PFSK-1 (cell line): ENCODE measurements around the gene FAHD1.

Experiments used
- FOXP2 ChIP-seq: optimal IDR thresholded peaks from 2 replicates; pipeline ENCODE3; 2011; ENCODE audit warnings: borderline replicate concordance, control low read depth, inconsistent platforms; ENCODE audit not compliant: insufficient read depth; ENCODE audit errors: extremely low read length, extremely low read depth
- POLR2AphosphoS5 ChIP-seq: IDR thresholded peaks from 2 replicates; pipeline ENCODE4 v1.6.1; 2012; ENCODE audit warnings: low read depth, mild to moderate bottlenecking, control low read depth, low read length, moderate library complexity
- REST ChIP-seq, 2 experiments: IDR thresholded peaks; 2 replicates each; pipeline versions ENCODE4 v1.6.1 to v1.8.0; 2011 to 2012; ENCODE audit warnings: low read depth in 2 of 2, low read length in 2 of 2, control low read depth in 1 of 2, inconsistent platforms in 1 of 2, mild to moderate bottlenecking in 1 of 2, moderate library complexity in 1 of 2; ENCODE audit not compliant: insufficient read depth in 1 of 2
- SIN3A ChIP-seq: IDR thresholded peaks from 2 replicates; pipeline ENCODE4 v1.6.1; 2012; ENCODE audit warnings: mild to moderate bottlenecking, low read length, moderate library complexity, borderline replicate concordance; ENCODE audit not compliant: insufficient read depth
- TAF1 ChIP-seq: IDR thresholded peaks from 2 replicates; pipeline ENCODE4 v1.6.1; 2012; ENCODE audit warnings: low read length, control low read depth, borderline replicate concordance; ENCODE audit not compliant: insufficient read depth

FAHD1 gene

GRCh38 chr16:1790611-1791255, 36.3 kb upstream of the FAHD1 start:
- TF ChIP-seq FOXP2 (no peak), POLR2AphosphoS5 (no peak), SIN3A (no peak), REST (IDR thresholded peaks at IDR 0.05; ENCODE audit: insufficient read depth in 1 of 2, low read depth in 2 of 2, low read length in 2 of 2) (no peak), TAF1 (no peak)

DNA sequence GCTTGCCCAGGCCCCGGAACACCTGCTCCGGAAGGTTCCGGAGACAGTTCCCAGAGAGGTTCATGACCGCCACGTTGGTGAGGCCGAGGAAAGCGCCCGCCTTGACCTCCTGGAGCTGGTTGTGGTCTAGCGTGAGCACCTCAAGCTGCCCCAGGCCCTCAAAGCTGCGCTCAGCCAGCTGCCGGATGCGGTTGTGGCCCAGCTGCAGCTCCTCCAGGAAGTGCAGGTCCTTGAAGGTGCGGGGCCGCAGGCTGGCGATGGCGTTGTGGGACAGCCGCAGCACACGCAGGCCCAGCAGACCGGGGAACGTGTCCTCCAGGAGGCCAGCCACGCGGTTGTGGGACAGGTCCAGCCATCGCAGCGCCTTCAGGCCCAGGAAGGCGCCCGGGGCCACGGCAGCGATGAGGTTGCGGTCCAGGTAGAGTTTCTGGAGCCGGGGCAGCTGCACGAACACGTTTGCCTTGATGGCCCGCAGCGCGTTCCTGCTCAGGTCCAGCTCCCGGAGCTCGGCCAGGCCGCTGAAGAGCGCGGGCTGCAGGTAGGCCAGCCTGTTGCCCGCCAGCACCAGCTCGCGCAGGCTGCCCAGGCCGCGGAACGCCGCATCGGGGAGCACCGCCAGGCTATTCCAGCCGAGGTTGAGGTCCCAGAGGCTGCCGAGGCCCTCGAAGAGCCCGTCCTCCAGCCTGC, 35.6 kb upstream of the FAHD1 start:
- TF ChIP-seq POLR2AphosphoS5: no peak
- no peak for TF ChIP-seq SIN3A
- TF ChIP-seq FOXP2: no peak
- no peak for TF ChIP-seq REST (IDR thresholded peaks at IDR 0.05; ENCODE audit: insufficient read depth in 1 of 2, low read depth in 2 of 2, low read length in 2 of 2)
- TF ChIP-seq TAF1: no peak

- no peak for TF ChIP-seq TAF1
- TF ChIP-seq POLR2AphosphoS5: no peak
- TF ChIP-seq REST (IDR thresholded peaks at IDR 0.05; ENCODE audit: insufficient read depth in 1 of 2, low read depth in 2 of 2, low read length in 2 of 2): no peak
- TF ChIP-seq SIN3A: no peak
- no peak for TF ChIP-seq FOXP2
Observed at GRCh38 chr16:1791943-1792812, 34.8 kb upstream of the FAHD1 start.

GRCh38 chr16:1792836-1793577, 34.0 kb upstream of the FAHD1 start:
- TF ChIP-seq POLR2AphosphoS5 (no peak), TAF1 (no peak), FOXP2 (no peak), SIN3A (no peak), REST (IDR thresholded peaks at IDR 0.05; ENCODE audit: insufficient read depth in 1 of 2, low read depth in 2 of 2, low read length in 2 of 2) (no peak)
